HEK293 (cell line): ENCODE data around the gene AURKA.
A peak's percentile ranks its signal among the peaks of the same experiment; 100 is the strongest.

ENCODE experiments used
- CTCF ChIA-PET: fragments of 350-600 bp; formaldehyde crosslinking; extraction: SDS; loops from one replicate; lab custom pipeline; 2021; ENCODE audit warnings: antibody characterized with exemption; lab: Yijun Ruan, JAX
- POLR2A ChIA-PET: fragments of 300-600 bp; formaldehyde crosslinking; extraction: SDS; loops from one replicate; lab custom pipeline; 2020; ENCODE audit warnings: antibody characterized with exemption, inconsistent platforms; lab: Yijun Ruan, JAX
- H3K27ac ChIP-seq: fragments of 200-500 bp; sonication (Bioruptor generic); 2 replicates; pipeline ENCODE4 v1.5.1; 2014; ENCODE audit warnings: low read depth, low read length, control low read depth, inconsistent platforms; ENCODE audit errors: extremely low read depth
- H3K36me3 ChIP-seq, 2 experiments: fragments of 200-500 bp in 1 of 2; sonication (Bioruptor generic) in 1 of 2; 1 replicate in 1 of 2; 2 replicates in 1 of 2; pipeline ENCODE4 v1.5.1; 2014 to 2017; ENCODE audit warnings: inconsistent platforms in 2 of 2, low read length in 2 of 2; ENCODE audit not compliant: control insufficient read depth in 2 of 2, insufficient read depth in 1 of 2
- H3K4me1 ChIP-seq: fragments of 200-500 bp; sonication (Bioruptor generic); 2 replicates; pipeline ENCODE4 v1.5.1; 2014; ENCODE audit warnings: mild to moderate bottlenecking, low read length, inconsistent platforms; ENCODE audit not compliant: control insufficient read depth, insufficient read depth
- H3K4me3 ChIP-seq: 2 replicates; pipeline ENCODE4 v1.5.1; 2011; ENCODE audit warnings: low read depth, mild to moderate bottlenecking, control low read depth, low read length, moderate library complexity
- H3K9me3 ChIP-seq: fragments of 200-500 bp; sonication (Bioruptor generic); 2 replicates; pipeline ENCODE4 v1.5.1; 2014; ENCODE audit warnings: low read depth, low read length, inconsistent platforms; ENCODE audit not compliant: control insufficient read depth, insufficient read depth
- AEBP2 ChIP-seq: fragments of 450-650 bp; formaldehyde crosslinking; IDR thresholded peaks from 2 replicates; pipeline ENCODE4 v1.5.1; 2016; ENCODE audit warnings: missing biosample characterization, missing genetic modification characterization, borderline replicate concordance
- KLF10 ChIP-seq: fragments of 450-650 bp; IDR thresholded peaks from 2 replicates; pipeline ENCODE4 v1.5.1; 2018; ENCODE audit warnings: missing biosample characterization, mild to moderate bottlenecking, missing genetic modification characterization
- KLF16 ChIP-seq: fragments of 450-650 bp; formaldehyde crosslinking; IDR thresholded peaks from 2 replicates; pipeline ENCODE4 v1.5.1; 2017; ENCODE audit warnings: missing biosample characterization, missing genetic modification characterization
- MZF1 ChIP-seq: fragments of 450-650 bp; formaldehyde crosslinking; IDR thresholded peaks from 2 replicates; pipeline ENCODE4 v1.5.1; 2017; ENCODE audit warnings: missing biosample characterization, missing genetic modification characterization, borderline replicate concordance
- SCRT2 ChIP-seq: fragments of 450-650 bp; formaldehyde crosslinking; IDR thresholded peaks from 2 replicates; pipeline ENCODE4 v1.5.1; 2016; ENCODE audit warnings: missing biosample characterization, missing genetic modification characterization
- ZBTB26 ChIP-seq: fragments of 450-650 bp; formaldehyde crosslinking; optimal IDR thresholded peaks from 2 replicates; pipeline ENCODE3; 2016; ENCODE audit warnings: missing biosample characterization, mild to moderate bottlenecking, missing genetic modification characterization
- ZBTB8A ChIP-seq: fragments of 450-650 bp; formaldehyde crosslinking; IDR thresholded peaks from 2 replicates; pipeline ENCODE4 v1.5.1; 2016; ENCODE audit warnings: missing biosample characterization, missing genetic modification characterization
- ZNF133 ChIP-seq: fragments of 450-650 bp; formaldehyde crosslinking; IDR thresholded peaks from 2 replicates; pipeline ENCODE4 v1.5.1; 2016; ENCODE audit warnings: missing biosample characterization, missing genetic modification characterization
- ZNF19 ChIP-seq: fragments of 450-650 bp; formaldehyde crosslinking; IDR thresholded peaks from 2 replicates; pipeline ENCODE4; 2016; ENCODE audit warnings: missing biosample characterization, missing genetic modification characterization, low read depth
- ZNF324 ChIP-seq: fragments of 450-650 bp; formaldehyde crosslinking; IDR thresholded peaks from 2 replicates; pipeline ENCODE4 v1.5.1; 2016; ENCODE audit warnings: missing biosample characterization, missing genetic modification characterization
- ZNF335 ChIP-seq: fragments of 450-650 bp; formaldehyde crosslinking; conservative IDR thresholded peaks from 2 replicates; pipeline ENCODE4 v1.5.1; 2016; ENCODE audit warnings: missing biosample characterization, missing genetic modification characterization
- ZNF362 ChIP-seq: fragments of 450-650 bp; formaldehyde crosslinking; IDR thresholded peaks from 2 replicates; pipeline ENCODE4 v1.5.1; 2016; ENCODE audit warnings: missing biosample characterization, missing genetic modification characterization
- ZNF37A ChIP-seq: fragments of 450-650 bp; IDR thresholded peaks from 2 replicates; pipeline ENCODE4 v1.5.1; 2018; ENCODE audit warnings: missing biosample characterization, missing genetic modification characterization
- ZNF391 ChIP-seq: fragments of 450-650 bp; formaldehyde crosslinking; IDR thresholded peaks from 2 replicates; pipeline ENCODE4 v1.5.1; 2016; ENCODE audit warnings: low read depth, missing biosample characterization, missing genetic modification characterization, borderline replicate concordance
- ZNF544 ChIP-seq: fragments of 450-650 bp; formaldehyde crosslinking; IDR thresholded peaks from 2 replicates; pipeline ENCODE4 v1.5.0; 2017; ENCODE audit warnings: missing biosample characterization, missing genetic modification characterization
- ZNF571 ChIP-seq: fragments of 450-650 bp; formaldehyde crosslinking; IDR thresholded peaks from 2 replicates; pipeline ENCODE4 v1.5.0; 2017; ENCODE audit warnings: missing biosample characterization, missing genetic modification characterization
- ZNF610 ChIP-seq: fragments of 450-650 bp; formaldehyde crosslinking; IDR thresholded peaks from 2 replicates; pipeline ENCODE4 v1.5.1; 2016; ENCODE audit warnings: missing biosample characterization, missing genetic modification characterization, borderline replicate concordance
- ZNF623 ChIP-seq: fragments of 450-650 bp; formaldehyde crosslinking; IDR thresholded peaks from 2 replicates; pipeline ENCODE4 v1.5.1; 2016; ENCODE audit warnings: missing biosample characterization, missing genetic modification characterization
- ZNF701 ChIP-seq: fragments of 450-650 bp; formaldehyde crosslinking; IDR thresholded peaks from 2 replicates; pipeline ENCODE4 v1.5.1; 2016; ENCODE audit warnings: missing biosample characterization, missing genetic modification characterization
- ZNF791 ChIP-seq: fragments of 450-650 bp; formaldehyde crosslinking; IDR thresholded peaks from 2 replicates; pipeline ENCODE4 v1.5.1; 2016; ENCODE audit warnings: missing biosample characterization, missing genetic modification characterization
- ZNF830 ChIP-seq: fragments of 450-650 bp; IDR thresholded peaks from 2 replicates; pipeline ENCODE4 v1.5.0; 2018; ENCODE audit warnings: missing biosample characterization, missing genetic modification characterization, low read depth, mild to moderate bottlenecking, moderate library complexity
- ZSCAN16 ChIP-seq: fragments of 450-650 bp; formaldehyde crosslinking; IDR thresholded peaks from 2 replicates; pipeline ENCODE4 v1.5.1; 2016; ENCODE audit warnings: missing biosample characterization, missing genetic modification characterization
- TF ChIP-seq, protein P1 (sequence below): fragments of 450-650 bp; formaldehyde crosslinking; IDR thresholded peaks from 2 replicates; pipeline ENCODE4 v1.5.1; 2016; ENCODE audit warnings: missing biosample characterization, missing genetic modification characterization
- TF ChIP-seq, protein P2 (sequence below): fragments of 450-650 bp; formaldehyde crosslinking; IDR thresholded peaks from 2 replicates; pipeline ENCODE4 v1.5.1; 2016; ENCODE audit warnings: missing biosample characterization, missing genetic modification characterization

The AURKA gene

GRCh38 chr20:56392132-56392880 is at the start of gene AURKA, which contains the start of gene CSTF1 (continued):
- TF ChIP-seq AEBP2 (tag by site-specific recombination), result no peak
- TF ChIP-seq ZNF623, result no peak
- peak; percentile 94 for TF ChIP-seq ZNF335
- TF ChIP-seq ZNF37A, result no peak
- TF ChIP-seq ZNF362 (tag by site-specific recombination), result no peak
- peak; percentile 6; the same call in 1 of the 2 replicates for TF ChIP-seq KLF10 (tag by site-specific recombination)
- TF ChIP-seq, all 188 proteins: peak for 54

GRCh38 chr20:56440346-56441007 is 48.5 kb upstream of the AURKA start:
- H3K27ac ChIP-seq, result no peak overlapping the region

GRCh38 chr20:56439771-56440291 is 47.8 kb upstream of the AURKA start:
- Histone ChIP-seq H3K27ac (no peak overlapping the region), H3K36me3 (no peaks in the 10 kb centered on the region), H3K4me3 (no peak overlapping the region), H3K4me1 (no peaks in the 10 kb centered on the region), H3K9me3 (no peaks in the 10 kb centered on the region)
- TF ChIP-seq ZNF791 (tag by site-specific recombination) (no peak), ZNF544 (tag by site-specific recombination) (no peak), MZF1 (no peak), ZNF324 (tag by site-specific recombination) (no peak), ZNF701 (no peak), ZNF571 (tag by site-specific recombination) (no peak), ZSCAN16 (tag by site-specific recombination) (no peak), ZBTB26 (tag by site-specific recombination) (no peak), KLF16 (tag by site-specific recombination) (no peak)
- TF ChIP-seq, protein P1, sequence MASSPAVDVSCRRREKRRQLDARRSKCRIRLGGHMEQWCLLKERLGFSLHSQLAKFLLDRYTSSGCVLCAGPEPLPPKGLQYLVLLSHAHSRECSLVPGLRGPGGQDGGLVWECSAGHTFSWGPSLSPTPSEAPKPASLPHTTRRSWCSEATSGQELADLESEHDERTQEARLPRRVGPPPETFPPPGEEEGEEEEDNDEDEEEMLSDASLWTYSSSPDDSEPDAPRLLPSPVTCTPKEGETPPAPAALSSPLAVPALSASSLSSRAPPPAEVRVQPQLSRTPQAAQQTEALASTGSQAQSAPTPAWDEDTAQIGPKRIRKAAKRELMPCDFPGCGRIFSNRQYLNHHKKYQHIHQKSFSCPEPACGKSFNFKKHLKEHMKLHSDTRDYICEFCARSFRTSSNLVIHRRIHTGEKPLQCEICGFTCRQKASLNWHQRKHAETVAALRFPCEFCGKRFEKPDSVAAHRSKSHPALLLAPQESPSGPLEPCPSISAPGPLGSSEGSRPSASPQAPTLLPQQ (tag by site-specific recombination), result no peak
- CTCF ChIA-PET, result no interaction called here
- POLR2A ChIA-PET, result no interaction called here

More at GRCh38 chr20:56440346-56441007, 48.5 kb upstream of the AURKA start:
- no peak overlapping the region for H3K4me3 ChIP-seq
- TF ChIP-seq SCRT2 (tag by site-specific recombination) (peak; percentile 68), ZNF610 (tag by site-specific recombination) (no peak), ZNF830 (tag by site-specific recombination) (no peak), ZNF133 (no peak), ZNF19 (tag by site-specific recombination) (no peak), ZNF391 (tag by site-specific recombination) (no peak), ZBTB8A (tag by site-specific recombination) (no peak)
- TF ChIP-seq, protein P2, sequence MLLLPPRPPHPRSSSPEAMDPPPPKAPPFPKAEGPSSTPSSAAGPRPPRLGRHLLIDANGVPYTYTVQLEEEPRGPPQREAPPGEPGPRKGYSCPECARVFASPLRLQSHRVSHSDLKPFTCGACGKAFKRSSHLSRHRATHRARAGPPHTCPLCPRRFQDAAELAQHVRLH, result no peak
- no peaks in the 10 kb centered on the region for H3K36me3 ChIP-seq
- no peaks in the 10 kb centered on the region for H3K4me1 ChIP-seq
- ChIA-PET POLR2A (no interaction called here), CTCF (no interaction called here)
- H3K9me3 ChIP-seq, result no peaks in the 10 kb centered on the region
